HEK293T (cell line): ENCODE data around the gene SLC22A4.

ENCODE experiments used
- CTCF ChIA-PET: fragments of 350-600 bp; formaldehyde crosslinking; extraction: SDS; loops from one replicate; lab custom pipeline; 2021; ENCODE audit warnings: antibody characterized with exemption, inconsistent platforms; lab: Yijun Ruan, JAX
- POLR2A ChIA-PET: fragments of 350-600 bp; formaldehyde crosslinking; extraction: SDS; loops from one replicate; lab custom pipeline; 2020; ENCODE audit warnings: antibody characterized with exemption, inconsistent platforms; lab: Yijun Ruan, JAX
- DNase-seq: peaks from one replicate; pipeline ENCODE4 v3.0.0; 2012; ENCODE audit warnings: mixed read lengths; ENCODE audit errors: extremely low spot score
- ARNT ChIP-seq: fragments of 450-650 bp; IDR thresholded peaks from 2 replicates; pipeline ENCODE4 v1.6.1; 2017; ENCODE audit warnings: mild to moderate bottlenecking
- BHLHE40 ChIP-seq: fragments of 450-650 bp; IDR thresholded peaks from 2 replicates; pipeline ENCODE4 v1.6.1; 2016; ENCODE audit warnings: mild to moderate bottlenecking, moderate library complexity, borderline replicate concordance
- CTBP1 ChIP-seq: fragments of 450-650 bp; IDR thresholded peaks from 2 replicates; pipeline ENCODE4 v1.6.1; 2016; ENCODE audit warnings: borderline replicate concordance
- ELF4 ChIP-seq: fragments of 450-650 bp; IDR thresholded peaks from 2 replicates; pipeline ENCODE4 v1.6.1; 2017; ENCODE audit warnings: antibody characterized with exemption
- FOXA1 ChIP-seq: fragments of 450-650 bp; IDR thresholded peaks from 2 replicates; pipeline ENCODE4 v1.6.1; 2016; ENCODE audit warnings: mild to moderate bottlenecking
- FOXK2 ChIP-seq: fragments of 450-650 bp; IDR thresholded peaks from 2 replicates; pipeline ENCODE4 v1.6.1; 2016; ENCODE audit warnings: mild to moderate bottlenecking
- FOXM1 ChIP-seq: fragments of 450-650 bp; IDR thresholded peaks from 2 replicates; pipeline ENCODE4 v1.6.1; 2017; ENCODE audit warnings: mild to moderate bottlenecking, borderline replicate concordance
- HDGF ChIP-seq: fragments of 450-650 bp; IDR thresholded peaks from 2 replicates; pipeline ENCODE4 v1.6.1; 2017; ENCODE audit warnings: antibody characterized with exemption, borderline replicate concordance
- L3MBTL2 ChIP-seq: fragments of 450-650 bp; conservative IDR thresholded peaks from 2 replicates; pipeline ENCODE4 v1.6.1; 2016; ENCODE audit warnings: mild to moderate bottlenecking
- LEF1 ChIP-seq: fragments of 450-650 bp; IDR thresholded peaks from 2 replicates; pipeline ENCODE4 v1.6.1; 2017; ENCODE audit warnings: mild to moderate bottlenecking, borderline replicate concordance
- NFRKB ChIP-seq: fragments of 450-650 bp; IDR thresholded peaks from 2 replicates; pipeline ENCODE4 v1.6.1; 2016; ENCODE audit warnings: mild to moderate bottlenecking, moderate library complexity
- SP1 ChIP-seq: fragments of 450-650 bp; IDR thresholded peaks from 2 replicates; pipeline ENCODE4 v1.6.1; 2017
- SUZ12 ChIP-seq: fragments of 450-650 bp; IDR thresholded peaks from 2 replicates; pipeline ENCODE4 v1.6.1; 2016; ENCODE audit warnings: mild to moderate bottlenecking
- TARDBP ChIP-seq: fragments of 450-650 bp; IDR thresholded peaks from 2 replicates; pipeline ENCODE4 v1.6.1; 2016
- ZNF384 ChIP-seq: fragments of 450-650 bp; IDR thresholded peaks from 2 replicates; pipeline ENCODE4 v1.6.1; 2016
- TF ChIP-seq, protein P1 (sequence below): fragments of 450-650 bp; IDR thresholded peaks from 2 replicates; pipeline ENCODE4 v1.6.1; 2016

SLC22A4 gene

DNA sequence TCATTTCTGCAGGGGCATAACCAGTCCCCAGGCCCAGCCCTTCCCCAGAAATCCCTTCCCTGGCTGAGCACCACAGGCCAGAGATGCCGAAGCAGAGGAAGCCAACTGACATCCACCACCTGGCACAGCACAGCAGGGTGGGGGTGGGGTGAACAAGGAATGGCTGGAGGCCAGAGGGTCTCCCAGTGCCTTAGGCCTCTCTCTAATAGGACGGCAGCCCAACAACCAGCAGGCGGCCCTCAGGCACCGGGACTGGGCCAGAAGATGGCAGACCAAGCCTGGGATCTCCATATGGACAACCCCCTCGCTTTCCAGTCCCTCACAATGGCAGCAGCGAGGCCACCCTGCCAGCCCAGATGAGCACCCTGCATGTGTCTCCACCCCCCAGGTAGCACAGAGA, 23.5 kb upstream of the SLC22A4 start:
- ChIA-PET POLR2A (no interaction called here), CTCF (no interaction called here)
- DNase-seq = no peak
- TF ChIP-seq NFRKB = no peak
- no peak for TF ChIP-seq CTBP1
- TF ChIP-seq BHLHE40 = no peak
- no peak for TF ChIP-seq FOXM1

DNA sequence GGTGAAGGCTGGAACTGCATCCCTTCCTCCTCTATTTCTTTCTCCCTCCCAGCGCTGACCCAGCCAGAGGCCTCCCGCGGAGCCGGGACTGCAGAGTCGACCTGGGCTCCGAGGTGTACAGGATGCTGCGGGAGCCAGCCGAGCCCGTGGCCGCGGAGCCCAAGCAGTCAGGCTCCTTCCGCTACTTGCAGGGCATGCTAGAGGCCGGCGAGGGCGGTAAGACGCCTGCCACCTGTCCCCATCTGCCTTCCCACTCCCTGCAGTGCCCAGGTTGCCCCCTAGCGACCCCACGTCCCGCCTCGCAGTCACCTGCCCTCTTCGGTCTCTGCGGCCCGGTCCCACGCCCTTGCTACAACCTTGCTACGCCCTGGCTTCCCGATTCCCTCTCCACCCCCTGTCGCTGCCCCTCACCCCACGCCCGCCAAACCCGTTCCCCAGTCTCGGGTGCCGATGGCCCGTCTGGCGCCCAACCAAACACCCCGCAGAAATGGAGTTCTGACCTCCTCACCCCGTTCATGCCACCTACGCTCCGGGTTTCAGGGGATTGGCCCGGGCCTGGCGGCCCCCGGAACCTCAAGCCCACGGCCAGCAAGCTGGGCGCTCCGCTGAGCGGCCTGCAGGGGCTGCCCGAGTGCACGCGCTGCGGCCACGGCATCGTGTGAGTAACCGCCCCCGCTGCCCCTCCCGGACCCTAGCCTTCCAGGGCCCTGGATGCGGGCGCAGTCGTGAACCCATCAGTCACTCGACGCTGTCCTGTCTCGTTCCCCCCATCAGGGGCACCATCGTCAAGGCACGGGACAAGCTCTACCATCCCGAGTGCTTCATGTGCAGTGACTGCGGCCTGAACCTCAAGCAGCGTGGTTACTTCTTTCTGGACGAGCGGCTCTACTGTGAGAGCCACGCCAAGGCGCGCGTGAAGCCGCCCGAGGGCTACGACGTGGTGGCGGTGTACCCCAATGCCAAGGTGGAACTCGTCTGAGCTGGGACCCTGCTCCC, 22.6 kb upstream of the SLC22A4 start:
- DNase-seq = no peak
- TF ChIP-seq NFRKB (no peak), ZNF384 (no peak), ELF4 (no peak), FOXK2 (no peak), HDGF (no peak), L3MBTL2 (no peak), SP1 (no peak), FOXA1 (no peak), ARNT (no peak), SUZ12 (no peak), FOXM1 (no peak), TARDBP (no peak), CTBP1 (no peak), BHLHE40 (no peak), LEF1 (no peak)
- TF ChIP-seq, protein P1, sequence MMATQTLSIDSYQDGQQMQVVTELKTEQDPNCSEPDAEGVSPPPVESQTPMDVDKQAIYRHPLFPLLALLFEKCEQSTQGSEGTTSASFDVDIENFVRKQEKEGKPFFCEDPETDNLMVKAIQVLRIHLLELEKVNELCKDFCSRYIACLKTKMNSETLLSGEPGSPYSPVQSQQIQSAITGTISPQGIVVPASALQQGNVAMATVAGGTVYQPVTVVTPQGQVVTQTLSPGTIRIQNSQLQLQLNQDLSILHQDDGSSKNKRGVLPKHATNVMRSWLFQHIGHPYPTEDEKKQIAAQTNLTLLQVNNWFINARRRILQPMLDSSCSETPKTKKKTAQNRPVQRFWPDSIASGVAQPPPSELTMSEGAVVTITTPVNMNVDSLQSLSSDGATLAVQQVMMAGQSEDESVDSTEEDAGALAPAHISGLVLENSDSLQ = no peak
- ChIA-PET POLR2A (interaction anchor here (0.8 to 1.4 kb wide), 2 partner anchors 22 to 111 kb away, joined by 3 to 15 read pairs; partner anchors contain the start of gene SLC22A4), CTCF (interaction anchor here (1.0 to 2.1 kb wide), 5 partner anchors 8 to 230 kb away, joined by 3 to 10 read pairs (median 5); partner anchors contain the start of gene IRF1)

DNA sequence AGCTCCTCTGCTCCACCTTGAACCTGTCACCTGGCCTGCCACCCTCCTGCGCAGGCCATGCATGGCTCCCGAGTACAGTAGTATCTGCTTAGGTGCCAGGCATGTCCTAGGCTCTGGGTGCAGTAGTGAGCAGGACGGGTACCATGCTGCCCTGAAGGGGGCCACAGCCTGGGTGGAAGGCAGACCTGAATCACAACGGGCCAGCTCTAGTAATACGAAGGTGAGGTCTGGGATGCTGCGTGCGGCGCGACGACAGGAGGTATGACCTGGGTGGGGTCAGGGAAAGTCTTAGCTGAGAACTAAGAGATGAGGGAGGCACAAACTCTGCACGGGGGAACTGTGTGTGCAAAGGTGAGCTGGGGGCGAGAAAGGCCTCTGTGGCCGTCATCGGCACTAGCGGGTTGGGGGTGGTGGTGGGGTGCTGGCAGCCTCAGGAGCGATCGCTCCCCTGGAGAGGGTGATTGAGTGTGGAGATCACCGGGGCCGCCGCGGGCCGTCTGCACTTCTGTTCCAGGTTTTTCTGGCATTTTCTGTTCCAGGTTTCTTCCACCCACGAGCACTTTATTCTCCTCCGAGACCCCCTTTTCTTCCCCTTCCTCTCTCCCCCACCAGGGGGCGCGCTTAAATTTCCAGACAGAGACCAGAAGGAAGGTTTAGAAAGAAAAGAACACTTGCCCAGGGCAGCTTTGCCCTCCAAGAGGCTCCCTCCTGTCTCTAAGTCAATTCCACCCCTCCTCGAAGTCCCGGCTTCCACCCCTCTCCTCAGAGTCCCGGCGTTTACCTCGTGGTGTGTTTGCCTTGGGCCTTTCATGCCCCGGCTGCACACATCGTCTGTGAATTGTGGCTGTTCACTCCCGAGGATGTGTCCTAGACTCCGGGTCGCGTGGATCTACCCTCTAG, 21.6 kb upstream of the SLC22A4 start:
- ChIA-PET CTCF (interaction anchor here (0.7 to 2.1 kb wide), 6 partner anchors 9 to 229 kb away, joined by 3 to 10 read pairs (median 4); partner anchors contain the start of gene IRF1), POLR2A (interaction anchor here (0.7 to 1.4 kb wide), 4 partner anchors 21 to 224 kb away, joined by 3 to 15 read pairs (median 4); partner anchors contain the start of gene SLC22A4)
- no peak for TF ChIP-seq FOXK2
- DNase-seq = peak; percentile 71

DNA sequence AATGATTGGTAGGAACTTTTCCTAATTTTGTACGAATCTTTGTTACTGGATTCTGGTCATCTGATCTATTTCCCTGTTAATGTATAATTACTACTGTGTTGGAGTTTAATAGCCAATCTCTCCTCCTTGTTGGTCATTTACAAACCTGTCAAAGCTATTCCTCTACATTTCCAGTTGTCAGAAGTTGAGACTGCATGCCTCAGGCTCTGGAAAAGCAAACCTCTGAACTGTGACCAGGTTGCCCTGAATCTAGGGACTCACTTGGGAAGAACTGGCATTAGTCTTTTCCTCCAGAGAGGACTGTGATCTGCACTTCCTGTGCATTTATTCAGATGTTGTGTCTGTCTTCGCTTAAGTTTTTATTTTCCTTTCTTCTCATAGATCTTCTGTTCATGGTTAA, 20.6 kb upstream of the SLC22A4 start:
- CTCF ChIA-PET = interaction anchor here (2.0 to 2.1 kb wide), 2 partner anchors 10 to 228 kb away, joined by 5 to 10 read pairs; no protein-coding TSS in a partner anchor
- POLR2A ChIA-PET = interaction anchor here (1.4 kb wide), 1 partner anchor 223 kb away, joined by 4 read pairs; no protein-coding TSS in a partner anchor
- no peak for DNase-seq
- no peak for TF ChIP-seq L3MBTL2
- no peak for TF ChIP-seq FOXK2
- TF ChIP-seq SP1 = no peak
- TF ChIP-seq, protein P1 = no peak
- no peak for TF ChIP-seq ARNT
- no peak for TF ChIP-seq LEF1
- TF ChIP-seq FOXA1 = no peak
- no peak for TF ChIP-seq HDGF
- TF ChIP-seq ZNF384 = no peak
- TF ChIP-seq BHLHE40 = no peak
- TF ChIP-seq NFRKB = no peak
- no peak for TF ChIP-seq SUZ12
- TF ChIP-seq FOXM1 = no peak
- no peak for TF ChIP-seq ELF4
- TF ChIP-seq CTBP1 = no peak
- no peak for TF ChIP-seq TARDBP

DNA sequence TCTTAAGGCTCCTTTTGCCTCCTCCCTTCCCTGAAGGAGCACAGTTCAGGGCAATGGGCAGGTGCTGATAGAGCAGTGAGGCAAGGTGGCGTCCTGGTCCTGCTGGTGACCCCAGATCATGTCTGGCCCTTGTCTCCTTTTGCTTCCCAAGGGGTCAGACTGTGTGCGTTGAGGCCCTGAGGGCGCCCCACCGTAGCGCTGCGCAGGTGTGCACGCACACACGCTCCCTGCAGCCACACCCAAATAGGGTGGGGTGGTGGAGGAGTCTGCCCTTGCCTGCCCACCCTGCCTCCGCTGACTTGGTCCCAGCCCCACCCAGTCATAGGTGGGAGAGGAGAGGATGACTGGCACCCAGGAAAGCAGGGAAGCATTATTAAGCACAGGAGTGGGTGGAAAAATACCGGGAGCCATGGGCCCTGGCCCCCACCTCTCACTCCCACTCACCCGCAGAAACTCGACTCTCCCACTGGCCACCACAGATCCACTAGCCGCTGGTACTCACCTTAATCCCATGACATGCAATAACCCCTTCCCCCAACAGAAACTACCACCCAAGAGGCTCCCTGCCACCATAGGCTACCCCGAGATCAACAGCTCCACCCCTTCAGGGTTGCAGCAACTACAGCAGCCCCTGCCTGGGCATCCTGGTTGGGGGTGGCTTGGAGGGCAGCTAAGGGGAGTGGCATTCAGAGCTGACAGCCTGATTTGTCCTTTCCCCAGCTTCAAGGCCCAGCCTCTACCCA, 20.0 kb upstream of the SLC22A4 start:
- TF ChIP-seq SUZ12 = no peak
- no peak for TF ChIP-seq FOXK2
- no peak for TF ChIP-seq FOXM1
- TF ChIP-seq NFRKB = no peak
- no peak for TF ChIP-seq CTBP1
- no peak for TF ChIP-seq ZNF384
- CTCF ChIA-PET = interaction anchor here (0.8 kb wide), 1 partner anchor 227 kb away, joined by 5 read pairs; no protein-coding TSS in a partner anchor

More for the DNA sequence above, 20.0 kb upstream of the SLC22A4 start:
- POLR2A ChIA-PET = interaction anchor here (1.1 kb wide), 1 partner anchor 19 kb away, joined by 9 read pairs; the partner anchor contains the start of gene SLC22A4
- DNase-seq = no peak
